Hippocampal formation (tissue), 2 donors: Measurements from ENCODE around the gene HELZ2.
"Not testable (repeated sequence)": the region's sequence is repeated elsewhere in the genome, so short reads cannot be mapped to it uniquely, and the experiment has no call there.

Experiments used
- DNase-seq, 2 donors: peaks; one replicate each; lab custom pipeline; 2025; lab: John Stamatoyannopoulos, UW

The HELZ2 gene

DNA sequence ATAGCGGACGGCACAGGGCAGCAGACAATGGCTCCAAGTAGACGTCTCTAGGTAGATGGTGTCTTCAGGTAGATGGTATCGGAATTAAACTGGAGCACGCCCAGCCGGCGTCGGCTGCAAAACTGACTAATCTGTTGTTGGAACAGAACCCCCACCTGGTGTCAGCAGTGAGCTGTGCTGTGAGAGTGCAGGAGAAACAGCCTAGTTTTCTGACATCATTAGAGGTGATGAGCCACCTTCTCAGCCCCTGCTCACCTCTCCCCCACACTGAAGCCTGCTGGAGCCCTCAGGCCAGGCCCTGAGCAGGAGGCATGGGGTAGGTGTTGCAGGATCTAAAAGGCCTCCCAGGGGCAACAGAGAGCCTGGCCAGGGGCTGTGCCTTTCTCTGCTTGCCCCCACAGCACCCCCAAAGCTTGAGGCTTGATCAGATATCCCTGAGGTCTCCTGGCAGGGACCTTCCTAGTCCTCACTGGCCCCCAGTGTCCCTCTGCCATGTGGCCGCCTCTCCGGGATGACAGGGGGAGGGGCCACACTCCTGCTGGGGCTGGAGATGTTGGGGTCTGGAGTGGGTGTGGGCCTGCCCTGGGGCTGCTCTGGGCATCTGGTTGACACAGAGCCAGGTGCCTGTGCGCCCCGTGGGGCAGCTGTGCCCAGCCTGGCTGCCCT lies 6.9 kb upstream of the HELZ2 start:
- peak in 1 of 2 donors; percentile 13 for DNase-seq

DNA sequence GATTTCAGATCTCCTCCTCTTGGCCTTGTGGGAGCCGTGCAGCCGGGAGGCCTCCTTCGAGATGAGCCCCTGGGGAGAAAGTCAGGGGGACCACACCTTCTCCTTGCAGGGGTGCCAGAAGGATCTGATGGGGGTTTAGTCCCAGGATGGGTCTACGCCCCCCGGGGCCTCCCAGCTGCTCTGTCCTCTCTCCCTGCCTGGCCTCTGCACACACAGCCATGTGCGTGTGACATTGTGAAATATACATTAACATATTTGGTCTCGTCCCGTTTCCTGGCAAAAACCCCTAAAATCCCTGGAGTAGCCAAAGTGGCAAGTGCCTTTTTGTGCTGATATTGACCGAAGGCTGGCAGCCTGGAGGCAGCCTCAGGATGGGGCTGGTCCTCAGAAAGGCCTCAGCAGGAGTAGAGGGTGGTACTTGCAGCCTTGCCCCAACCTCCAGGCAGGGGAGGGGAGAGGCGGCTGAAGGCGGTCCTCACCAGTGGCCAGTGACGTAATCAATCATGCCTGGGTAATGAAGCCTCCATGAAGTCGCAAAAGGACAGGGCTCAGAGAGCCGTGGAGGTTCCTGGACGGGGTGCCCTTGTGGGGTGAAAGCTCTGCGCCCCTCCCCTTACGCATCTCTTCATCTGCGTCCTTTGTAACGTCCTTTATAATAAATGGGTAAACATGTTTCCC lies 5.1 kb upstream of the HELZ2 start:
- no peak for DNase-seq

DNA sequence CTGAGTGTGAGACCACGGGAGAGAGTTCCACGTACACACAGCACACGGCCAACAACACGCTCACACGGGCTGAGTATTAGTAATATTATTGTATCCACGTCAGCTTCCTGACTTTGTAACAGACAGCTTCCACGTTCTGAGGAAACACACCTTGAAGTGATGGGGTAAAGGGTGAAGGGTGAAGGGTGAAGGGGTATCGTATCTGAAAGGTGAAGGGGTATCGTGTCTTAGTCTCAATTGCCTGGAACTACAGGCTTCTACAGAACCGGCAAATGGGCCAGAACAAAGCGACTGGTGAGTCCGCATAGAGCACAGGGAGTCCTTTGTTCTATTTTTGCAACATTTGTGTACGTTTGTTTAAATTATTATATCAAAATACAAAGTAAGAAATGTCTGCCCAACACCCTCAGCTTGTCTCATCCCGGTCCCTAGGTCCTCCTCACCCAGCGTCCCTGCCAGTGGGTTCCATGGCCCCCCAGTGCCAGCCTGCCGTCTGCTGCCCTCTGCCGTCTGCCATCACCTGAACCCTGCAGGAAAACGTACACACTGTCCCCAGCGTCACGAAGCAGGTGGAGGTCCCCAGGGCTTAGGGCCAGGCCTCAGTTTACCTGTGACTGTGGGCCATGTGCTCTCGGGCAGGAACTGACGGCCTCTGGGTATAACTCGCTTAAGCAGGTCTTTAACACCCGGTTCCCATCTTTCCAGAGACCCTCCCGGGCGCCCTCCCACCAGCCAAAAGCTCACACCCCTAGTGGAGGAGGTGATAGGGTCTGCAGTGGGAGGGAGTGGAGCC lies 4.4 kb upstream of the HELZ2 start:
- no peak for DNase-seq

DNA sequence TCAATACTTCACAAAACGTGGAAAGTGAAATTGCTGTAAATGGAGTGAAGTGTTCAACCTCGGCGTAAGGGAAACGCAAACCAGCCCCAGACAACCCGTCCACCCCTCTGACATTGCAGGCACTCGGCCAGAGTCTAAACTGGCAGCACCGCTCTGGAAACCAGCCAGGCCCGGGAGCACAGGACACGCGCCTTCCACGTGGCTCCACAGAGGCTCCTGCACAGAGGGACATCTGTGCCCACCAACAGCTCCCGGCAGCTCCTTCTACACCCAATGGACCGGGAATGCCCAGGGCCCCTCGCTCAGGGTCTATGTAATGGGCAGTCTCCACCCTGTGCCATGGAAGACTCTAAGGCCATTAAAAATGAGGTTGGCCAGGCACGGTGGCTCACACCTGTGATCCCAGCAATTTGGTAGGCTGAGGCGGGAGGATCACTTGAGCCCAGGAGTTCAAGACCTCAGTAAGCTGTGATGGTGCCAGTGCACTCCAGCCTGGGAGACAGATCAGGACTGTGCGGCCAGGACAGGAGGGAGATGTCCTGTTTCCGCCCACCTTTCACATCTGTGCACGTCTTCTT lies 3.4 kb upstream of the HELZ2 start:
- DNase-seq: peak in 1 of 2 donors; percentile 41

DNA sequence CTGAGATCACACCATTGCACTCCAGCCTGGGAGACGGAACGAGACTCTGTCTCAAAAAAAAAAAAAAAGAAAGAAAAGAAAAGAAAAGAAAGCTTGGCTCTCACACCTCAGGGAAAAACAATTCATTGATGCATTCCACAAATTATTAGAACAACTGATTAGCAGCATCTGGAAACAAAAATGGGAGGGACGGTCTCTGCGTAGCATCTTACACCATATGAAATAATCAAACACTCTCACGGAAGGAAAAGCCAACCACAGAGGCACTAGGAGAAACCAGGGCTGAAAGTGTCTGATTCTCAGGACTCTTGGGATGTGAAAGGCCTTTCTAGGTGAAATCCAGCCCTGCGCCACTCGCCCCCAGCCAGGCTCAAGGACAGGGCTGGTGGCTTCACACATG lies 2.3 kb upstream of the HELZ2 start:
- DNase-seq: no peak

DNA sequence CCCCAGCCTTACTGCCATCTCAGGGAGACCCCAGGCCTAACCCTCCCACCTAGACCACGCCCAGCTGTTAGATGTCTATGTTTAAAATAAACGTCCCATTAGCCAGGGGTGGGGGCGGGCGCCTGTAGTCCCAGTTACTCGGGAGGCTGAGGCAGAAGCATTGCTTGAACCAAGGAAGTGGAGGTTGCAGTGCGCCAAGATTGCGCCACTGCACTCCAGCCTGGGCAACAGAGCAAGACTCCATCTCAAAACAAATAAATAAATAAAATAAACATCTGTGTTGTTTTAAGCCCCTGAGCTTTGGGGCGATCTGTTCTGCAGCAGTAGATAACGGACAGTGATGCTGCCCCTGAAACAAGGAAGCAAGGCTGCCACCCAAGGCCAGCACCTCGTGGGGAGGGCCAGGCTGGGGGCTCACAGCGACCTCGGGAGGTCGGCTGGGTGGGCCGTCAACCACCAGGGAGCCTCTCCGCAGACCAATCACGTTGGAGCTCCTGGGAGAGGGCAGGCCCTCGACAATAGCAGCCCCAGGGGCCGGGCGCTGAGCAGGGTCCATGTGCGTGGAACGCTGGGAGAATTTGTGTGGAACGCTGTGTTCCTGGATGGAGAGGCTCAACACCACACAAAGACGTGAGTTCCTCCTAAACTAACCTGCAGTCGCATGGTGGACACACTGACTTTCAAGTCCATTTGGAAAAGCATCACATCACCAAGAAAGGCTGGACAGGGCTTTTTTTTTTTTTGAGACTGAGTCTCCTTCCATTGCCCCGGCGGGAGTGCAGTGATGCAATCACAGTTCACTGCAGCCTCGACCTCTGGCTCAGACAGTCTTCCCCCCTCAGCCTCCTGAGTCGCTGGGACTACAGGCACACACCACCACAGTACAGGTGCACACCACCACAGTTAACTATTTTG lies 1.0 kb upstream of the HELZ2 start:
- no peak for DNase-seq

DNA sequence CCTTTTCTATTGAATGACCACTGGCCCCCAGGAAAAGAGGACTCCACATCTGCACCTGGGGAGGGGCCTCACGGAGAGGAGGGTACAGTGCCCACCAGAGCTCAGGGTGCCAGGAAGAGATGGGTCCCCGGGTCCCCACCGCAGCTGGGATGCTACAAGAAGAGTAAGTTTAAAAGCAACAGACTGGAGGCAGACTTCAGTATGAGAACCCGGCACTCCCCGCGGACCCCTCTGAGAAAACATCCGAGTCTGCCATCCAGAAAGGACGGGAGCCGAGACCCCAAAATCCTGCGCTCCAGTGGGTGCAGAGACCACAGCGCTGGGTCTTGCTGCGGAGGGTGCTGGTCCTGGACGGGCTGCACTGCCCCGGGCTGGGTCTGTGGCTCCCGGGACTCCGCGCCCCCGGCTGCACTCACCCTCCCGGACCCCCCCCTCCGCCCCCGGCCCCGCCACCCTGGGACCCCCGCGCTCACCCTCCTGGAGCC lies 350 bp downstream of the HELZ2 start:
- DNase-seq: no peak

DNA sequence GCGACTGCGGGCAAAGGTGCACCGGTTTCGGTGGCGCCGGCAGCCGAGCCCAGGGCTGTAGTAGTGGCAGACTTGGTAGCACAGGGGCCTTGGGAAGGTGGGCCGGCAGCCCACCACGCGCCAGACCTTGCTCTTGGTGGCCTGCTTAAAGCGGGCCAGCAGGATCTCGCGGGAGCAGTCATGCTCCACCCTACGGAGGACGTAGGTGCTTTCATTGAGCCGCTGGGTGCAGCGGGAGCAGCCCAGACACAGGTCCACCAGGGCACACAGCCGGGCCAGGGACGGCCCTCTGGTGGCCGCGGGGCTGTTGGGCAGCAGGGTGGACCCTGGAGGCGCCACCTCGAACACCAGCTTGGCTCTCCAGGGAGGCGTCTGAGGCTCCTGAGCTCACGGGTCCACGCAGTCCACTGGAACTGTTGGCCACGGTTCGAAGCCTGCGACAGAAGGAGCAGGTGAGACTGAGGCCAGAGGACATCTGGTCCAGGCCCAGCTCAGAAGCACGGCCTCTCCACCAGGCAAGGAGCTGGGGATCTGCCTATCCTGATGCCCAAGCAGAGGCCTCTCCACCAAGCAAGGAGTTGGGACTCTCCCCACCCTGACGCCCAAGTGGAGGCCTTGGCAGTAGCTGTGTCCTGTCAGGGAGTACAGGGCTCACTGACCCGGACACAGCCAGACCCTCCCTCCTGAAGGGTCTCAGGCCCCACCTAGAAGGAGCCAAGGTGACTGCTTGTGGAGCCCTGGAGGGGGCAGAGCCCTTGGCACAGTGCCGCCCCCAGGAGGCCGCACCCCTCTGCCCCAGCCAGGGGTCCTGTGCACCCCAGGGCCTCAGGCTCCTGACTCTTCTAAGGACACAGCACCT lies 1.0 kb downstream of the HELZ2 start:
- DNase-seq: no peak

DNA sequence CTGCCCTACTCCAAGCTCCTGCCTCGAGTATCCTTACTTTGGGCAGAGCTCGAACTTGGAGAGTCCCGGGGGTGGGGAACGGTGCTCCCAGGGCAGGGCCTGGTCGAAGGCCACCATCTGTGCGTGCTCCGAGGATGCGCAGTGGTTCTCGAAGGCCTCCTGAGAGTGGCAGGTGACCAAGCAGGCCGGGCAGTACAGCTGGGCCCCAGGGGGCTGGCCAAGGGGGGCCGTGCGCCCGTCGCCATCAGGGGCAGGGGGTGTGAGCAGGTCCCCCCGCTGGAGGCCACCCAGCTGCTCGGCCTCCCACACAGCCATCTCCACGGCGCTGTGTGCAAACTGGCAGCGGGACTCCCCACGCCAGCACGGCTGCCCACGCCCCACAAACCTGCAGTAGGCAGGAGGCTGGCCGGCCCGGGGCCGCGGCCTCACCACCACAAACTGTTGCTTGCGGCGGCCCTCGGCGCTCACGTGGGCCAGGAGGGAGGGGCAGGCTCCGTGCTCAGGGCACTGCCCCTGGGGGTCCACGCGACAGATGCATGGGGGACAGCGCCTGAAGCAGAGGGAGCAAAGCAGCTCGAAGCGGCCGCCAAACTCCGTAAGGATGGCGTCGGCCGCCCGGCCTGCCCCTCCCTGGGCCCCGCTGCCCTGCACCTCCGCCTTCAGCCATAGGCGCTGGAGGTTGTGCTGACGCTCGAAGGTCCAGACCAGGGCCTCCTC lies 1.8 kb downstream of the HELZ2 start:
- no peak for DNase-seq

DNA sequence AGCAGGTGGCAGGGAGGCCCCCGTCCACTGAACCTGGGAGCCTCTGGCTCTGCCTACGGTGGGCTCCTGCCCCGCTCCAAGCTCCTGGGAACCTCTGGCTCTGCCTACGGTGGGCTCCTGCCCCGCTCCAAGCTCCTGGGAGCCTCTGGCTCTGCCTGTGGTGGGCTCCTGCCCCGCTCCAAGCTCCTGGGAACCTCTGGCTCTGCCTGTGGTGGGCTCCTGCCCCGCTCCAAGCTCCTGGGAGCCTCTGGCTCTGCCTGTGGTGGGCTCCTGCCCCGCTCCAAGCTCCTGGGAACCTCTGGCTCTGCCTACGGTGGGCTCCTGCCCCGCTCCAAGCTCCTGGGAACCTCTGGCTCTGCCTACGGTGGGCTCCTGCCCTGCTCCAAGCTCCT lies 3.0 kb downstream of the HELZ2 start:
- not testable (repeated sequence) for DNase-seq

DNA sequence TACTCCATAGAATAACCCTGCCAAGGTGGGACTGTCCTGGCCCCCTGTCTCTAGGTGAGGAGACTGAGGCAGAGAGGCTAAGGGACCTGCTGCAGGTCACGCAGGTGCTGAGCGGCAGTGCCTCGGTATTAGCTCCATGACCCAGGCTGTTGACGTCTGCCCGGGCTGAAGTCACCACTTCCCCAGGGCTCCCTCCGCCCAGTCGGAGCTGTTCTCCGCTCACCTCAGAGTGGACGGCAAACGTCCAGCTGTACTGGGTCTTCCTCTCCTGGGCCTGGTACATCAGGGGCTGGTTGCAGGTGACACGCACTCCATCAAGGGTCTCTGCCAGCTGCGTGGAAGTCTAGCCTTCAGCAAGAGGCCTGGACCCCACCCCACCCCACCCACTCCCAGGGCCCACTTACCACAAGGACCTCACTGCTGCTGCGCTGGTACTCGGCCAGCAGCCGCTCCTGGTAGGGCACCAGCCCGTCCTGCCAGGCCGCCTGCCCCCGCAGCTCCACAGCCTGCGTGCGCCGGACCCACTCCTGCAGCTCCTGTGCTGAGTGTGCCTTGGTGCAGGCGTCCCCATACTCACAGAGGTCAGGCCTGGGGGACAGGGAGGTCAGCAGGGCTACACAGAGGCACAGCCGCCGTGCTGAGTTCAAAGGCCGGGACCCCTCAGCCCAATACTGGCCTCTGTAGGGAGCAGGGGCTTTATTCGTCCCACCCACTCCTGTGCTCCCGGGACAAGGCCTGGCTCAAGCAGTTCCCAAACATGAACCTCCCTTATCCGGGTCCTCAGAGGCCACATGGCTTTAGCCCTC lies 3.6 kb downstream of the HELZ2 start:
- no peak for DNase-seq

DNA sequence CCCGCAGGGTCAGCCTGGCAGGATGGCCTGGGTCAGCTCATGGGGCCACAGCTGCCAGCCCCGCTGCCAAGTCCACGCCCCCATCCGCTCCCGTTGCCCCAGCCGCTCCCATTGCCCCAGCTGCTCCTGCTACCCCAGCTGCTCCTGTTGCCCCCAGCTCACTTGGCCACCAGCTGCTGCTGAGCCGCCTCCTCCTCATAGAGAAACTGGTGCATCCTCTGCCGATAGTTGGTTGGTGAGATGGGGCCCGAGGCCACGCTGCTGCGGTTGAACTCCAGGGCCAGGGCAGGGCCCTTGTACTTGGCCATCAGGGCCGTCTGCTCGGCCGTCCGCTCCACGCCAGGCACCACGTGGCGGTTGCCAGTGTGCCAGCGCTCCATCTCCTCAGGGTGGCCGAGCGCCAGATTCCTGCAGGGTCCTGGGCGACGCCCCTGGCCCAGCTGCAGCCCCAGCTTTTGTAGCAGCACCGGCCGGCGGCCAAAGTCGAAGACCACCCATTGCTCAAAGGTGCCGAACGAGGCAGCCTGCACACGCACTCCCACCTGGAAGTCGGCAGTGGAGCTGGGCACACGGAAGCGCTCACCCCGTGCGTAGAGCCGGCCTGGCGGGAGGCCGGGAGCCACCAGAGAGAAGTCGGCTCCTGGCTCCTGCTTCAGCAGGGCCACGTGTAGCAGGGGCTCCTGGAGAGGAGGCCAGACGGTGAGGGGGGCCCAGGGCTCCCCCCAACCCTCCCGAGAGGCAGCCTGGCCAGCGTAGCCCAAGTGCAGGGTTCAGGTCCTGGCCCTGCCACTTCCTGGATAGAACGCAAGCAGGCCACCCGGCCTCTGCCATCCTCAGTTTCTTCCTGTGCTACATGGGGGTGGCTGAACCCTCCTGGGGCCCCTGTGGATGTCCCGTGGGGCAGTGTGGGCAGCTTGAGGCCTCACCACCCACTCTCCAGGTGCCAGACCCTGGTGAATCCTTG lies 4.8 kb downstream of the HELZ2 start:
- DNase-seq: no peak

DNA sequence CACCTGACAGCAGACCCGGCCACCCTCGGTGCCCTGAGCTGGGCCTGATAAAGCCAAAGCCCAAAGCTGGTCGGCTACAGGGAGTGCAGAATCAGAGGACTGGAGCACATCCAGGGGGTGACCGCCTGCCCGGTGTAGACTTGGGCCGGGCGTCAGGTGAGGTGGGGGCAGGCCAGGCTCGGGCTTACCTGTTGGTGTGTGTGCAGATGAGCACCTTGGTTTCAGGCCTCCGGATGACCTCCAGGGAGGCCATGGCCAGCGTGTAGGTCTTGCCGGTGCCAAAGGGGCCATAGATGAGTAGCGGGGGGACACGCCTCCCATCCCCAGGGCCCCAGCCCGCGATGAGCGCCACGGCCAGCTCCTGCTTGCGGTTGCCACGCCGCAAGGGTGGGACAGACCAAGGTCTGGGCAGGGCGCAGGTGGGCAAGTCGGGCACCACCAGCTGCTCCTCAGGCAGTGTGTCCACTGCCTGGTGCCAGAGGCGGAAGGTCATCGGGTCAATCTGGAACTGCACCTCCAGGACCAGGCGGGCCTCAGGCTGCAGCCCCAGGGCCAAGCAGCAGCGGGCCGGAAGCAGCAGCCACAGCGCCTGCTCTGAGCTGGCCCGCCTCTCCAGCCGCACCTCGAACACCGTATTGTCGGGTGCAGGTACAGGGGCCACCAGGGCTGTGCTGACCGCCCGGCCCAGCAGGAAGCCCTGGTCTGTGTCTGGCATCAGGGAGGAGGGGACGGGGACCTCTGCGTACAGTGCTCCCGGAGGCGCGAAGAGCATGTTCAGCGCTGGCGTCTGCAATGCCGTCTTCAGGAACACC lies 5.7 kb downstream of the HELZ2 start:
- no peak for DNase-seq

DNA sequence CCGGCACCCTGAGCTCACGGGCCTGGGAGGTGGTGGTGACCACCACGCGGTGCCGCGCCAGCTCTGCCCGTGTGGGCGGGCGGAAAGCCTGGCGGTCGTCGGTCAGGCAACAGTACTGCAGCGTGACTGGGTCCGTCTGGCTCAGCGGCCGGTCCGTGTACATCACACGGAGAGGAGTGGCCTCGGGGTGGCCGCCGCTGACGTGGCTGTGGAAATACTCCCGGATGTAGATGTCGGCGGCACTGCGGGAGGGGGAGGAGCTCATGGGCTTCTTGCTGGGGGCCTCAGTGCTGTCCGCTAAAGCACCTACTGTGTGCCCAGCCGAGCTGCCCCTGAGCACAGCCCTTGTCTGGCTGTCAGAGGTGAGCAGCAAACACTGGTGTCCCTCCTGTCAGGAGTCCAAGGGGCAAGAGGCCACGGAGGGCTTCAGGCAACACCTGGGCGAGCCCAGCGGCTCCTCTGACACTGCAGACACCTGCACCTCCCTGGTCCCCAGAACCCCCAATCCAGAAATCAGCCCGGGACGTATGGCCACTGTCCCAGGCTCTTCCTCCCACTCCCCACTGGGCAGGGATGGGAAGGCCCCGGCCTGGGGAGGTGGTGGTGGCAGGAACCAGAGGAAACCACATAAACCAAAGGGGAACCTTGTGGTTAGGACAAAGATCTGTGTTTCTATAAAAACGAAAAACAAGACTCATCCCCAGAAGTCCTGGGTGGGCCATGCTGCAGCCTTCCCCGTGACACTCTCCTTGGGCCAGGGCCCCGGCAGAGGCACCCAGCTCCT lies 6.5 kb downstream of the HELZ2 start:
- no peak for DNase-seq

DNA sequence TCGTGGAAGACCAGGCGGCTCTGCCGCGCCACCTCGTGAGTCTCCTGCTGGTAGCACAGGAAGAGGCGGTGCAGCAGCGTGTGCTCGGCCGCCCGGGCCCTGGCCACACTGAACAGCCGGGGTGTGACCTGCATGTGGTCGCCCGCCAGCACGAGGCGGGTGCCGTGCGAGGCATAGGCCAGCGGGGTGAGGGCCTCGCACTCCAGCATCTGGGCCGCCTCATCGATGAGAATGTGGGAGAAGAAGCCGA lies 7.0 kb downstream of the HELZ2 start:
- no peak for DNase-seq

DNA sequence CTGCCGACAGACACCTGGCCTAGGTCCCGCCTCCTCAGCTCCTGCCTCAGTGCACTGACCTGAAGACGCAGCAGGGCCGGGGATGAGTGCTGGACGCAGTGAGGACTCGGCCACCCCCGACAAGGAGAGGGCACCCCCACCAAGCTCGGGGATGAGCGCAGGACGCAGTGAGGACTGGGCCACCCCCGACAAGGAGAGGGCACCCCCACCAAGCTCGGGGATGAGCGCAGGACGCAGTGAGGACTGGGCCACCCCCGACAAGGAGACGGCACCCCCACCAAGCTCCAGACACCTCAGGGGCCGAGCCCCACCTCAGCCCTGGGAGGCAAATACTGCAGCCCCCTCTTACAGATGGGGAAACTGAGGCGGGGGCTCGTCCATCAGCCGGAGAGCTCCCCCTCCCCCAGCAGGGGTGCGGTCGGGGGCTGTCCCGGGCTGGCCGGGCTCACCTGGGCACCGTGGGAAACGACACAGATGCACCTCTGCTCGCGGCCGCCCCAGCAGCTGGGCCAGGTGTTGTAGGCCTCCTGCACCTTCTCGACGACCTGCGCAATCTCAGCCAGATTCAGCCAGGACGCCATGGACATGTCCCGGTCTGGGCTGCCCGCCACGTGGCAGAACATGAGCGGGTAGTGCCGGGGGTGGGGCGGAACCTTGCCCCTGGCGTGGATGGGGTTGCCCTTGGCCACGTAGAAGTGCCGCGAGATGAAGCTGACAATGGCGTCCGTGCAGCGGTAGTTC lies 7.5 kb downstream of the HELZ2 start:
- DNase-seq: no peak
